ENCODE data around the gene PLPP3.

DNA sequence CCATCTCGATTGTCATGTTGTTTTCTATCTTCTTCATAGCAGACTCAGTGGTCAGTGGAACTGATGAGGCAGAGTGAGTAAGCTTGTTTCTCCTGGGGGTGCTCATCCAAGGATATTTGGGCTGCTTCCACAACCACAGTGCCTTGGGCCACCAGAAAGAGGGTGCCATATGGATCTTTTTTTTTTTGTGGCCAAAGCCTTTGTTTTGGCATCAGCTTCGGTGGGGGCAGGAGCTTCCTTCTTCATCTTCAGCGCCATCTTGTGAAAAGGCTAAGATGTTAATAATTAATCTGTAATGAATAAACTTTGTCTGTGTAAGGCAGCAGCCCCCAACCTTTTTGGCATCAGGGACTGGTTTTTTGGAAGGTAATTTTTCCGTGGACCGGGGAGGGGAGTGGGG is 6.6 kb upstream of the PLPP3 start:
- TF ChIP-seq ZNF558 (tag by site-specific recombination; IDR thresholded peaks at IDR 0.05): no peak
- TF ChIP-seq, protein P1, sequence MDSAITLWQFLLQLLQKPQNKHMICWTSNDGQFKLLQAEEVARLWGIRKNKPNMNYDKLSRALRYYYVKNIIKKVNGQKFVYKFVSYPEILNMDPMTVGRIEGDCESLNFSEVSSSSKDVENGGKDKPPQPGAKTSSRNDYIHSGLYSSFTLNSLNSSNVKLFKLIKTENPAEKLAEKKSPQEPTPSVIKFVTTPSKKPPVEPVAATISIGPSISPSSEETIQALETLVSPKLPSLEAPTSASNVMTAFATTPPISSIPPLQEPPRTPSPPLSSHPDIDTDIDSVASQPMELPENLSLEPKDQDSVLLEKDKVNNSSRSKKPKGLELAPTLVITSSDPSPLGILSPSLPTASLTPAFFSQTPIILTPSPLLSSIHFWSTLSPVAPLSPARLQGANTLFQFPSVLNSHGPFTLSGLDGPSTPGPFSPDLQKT (IDR thresholded peaks at IDR 0.05; ENCODE audit: borderline replicate concordance, low read depth, low read length): no peak
- no peak for TF ChIP-seq ZNF837 (tag by site-specific recombination; IDR thresholded peaks at IDR 0.05)
- no peak for TF ChIP-seq CTCF (tag by site-specific recombination; IDR thresholded peaks at IDR 0.05)
- no peak for TF ChIP-seq ZNF202 (tag by site-specific recombination; IDR thresholded peaks at IDR 0.05; ENCODE audit: borderline replicate concordance)
- no peak for TF ChIP-seq TCF7L2 (IDR thresholded peaks at IDR 0.05; ENCODE audit: borderline replicate concordance, low read depth, low read length)

Measured in HEK293 (cell line).